AG09309 (cell line): ENCODE measurements around the gene ACP7.

Experiments
- DNase-seq: peaks from one replicate; pipeline ENCODE4 v3.0.0-alpha.2; 2010; ENCODE audit warnings: low read depth
- H3K4me3 ChIP-seq: 2 replicates; pipeline ENCODE4 v1.5.1; 2011; ENCODE audit warnings: mild to moderate bottlenecking, low read depth, low read length, moderate library complexity; ENCODE audit not compliant: control insufficient read depth
- CTCF ChIP-seq: IDR thresholded peaks from 2 replicates; pipeline ENCODE4 v1.5.1; 2011; ENCODE audit warnings: mild to moderate bottlenecking, low read depth, low read length, inconsistent platforms; ENCODE audit not compliant: insufficient read depth, control insufficient read depth; ENCODE audit errors: missing control alignments

Gene ACP7

GRCh38 chr19:39136225-39136940, 52.2 kb downstream of the ACP7 start:
- no peak overlapping the region for H3K4me3 ChIP-seq
- TF ChIP-seq CTCF, result no peak
- DNase-seq, result no peak

- no peak for DNase-seq
- no peak overlapping the region for H3K4me3 ChIP-seq
- TF ChIP-seq CTCF, result no peak
Measured at GRCh38 chr19:39137131-39137530, 53.0 kb downstream of the ACP7 start.

- DNase-seq, result no peak
- TF ChIP-seq CTCF, result no peak
- H3K4me3 ChIP-seq, result no peak overlapping the region
Measured at GRCh38 chr19:39138221-39139211, 54.3 kb downstream of the ACP7 start.

- TF ChIP-seq CTCF, result no peak
- DNase-seq, result no peak
- H3K4me3 ChIP-seq, result no peak overlapping the region
Measured at GRCh38 chr19:39139305-39139874, 55.2 kb downstream of the ACP7 start.

GRCh38 chr19:39139971-39140453, 55.8 kb downstream of the ACP7 start:
- H3K4me3 ChIP-seq, result no peak overlapping the region
- no peak for TF ChIP-seq CTCF

GRCh38 chr19:39140594-39140993, 56.4 kb downstream of the ACP7 start:
- no peak overlapping the region for H3K4me3 ChIP-seq
- no peak for TF ChIP-seq CTCF
- DNase-seq, result no peak

More at GRCh38 chr19:39139971-39140453, 55.8 kb downstream of the ACP7 start:
- no peak for DNase-seq
